Activated CD4-positive, alpha-beta memory T cell treated with anti-CD3 and anti-CD28 coated beads for 36 hours (primary cell): ENCODE results near the gene ATXN7L1. TPM values are rescaled to one million over a fixed set of nuclear protein-coding genes. Genes with fewer than 3 reads are reported as not detected.

ENCODE experiments used
- CTCF ChIA-PET: fragments of 350-600 bp; sonication (Branson Sonifier 250); formaldehyde crosslinking; loops from one replicate; lab custom pipeline; 2021; ENCODE audit warnings: antibody characterized with exemption, inconsistent platforms; lab: Charles Lee
- POLR2A ChIA-PET: fragments of 350-600 bp; sonication (Branson Sonifier 250); formaldehyde crosslinking; loops from one replicate; lab custom pipeline; 2021; ENCODE audit warnings: antibody characterized with exemption; lab: Charles Lee
- DNase-seq: peaks from one replicate; pipeline ENCODE4 v3.0.0-alpha.2; 2020
- H3K27ac Mint-ChIP-seq: one replicate; pipeline ENCODE4 v1.8.0; 2021; ENCODE audit warnings: mixed read lengths
- H3K27me3 Mint-ChIP-seq: one replicate; pipeline ENCODE4 v1.8.0; 2021; ENCODE audit warnings: mixed read lengths
- H3K36me3 Mint-ChIP-seq: one replicate; pipeline ENCODE4 v1.8.0; 2021; ENCODE audit warnings: mixed read lengths
- H3K4me1 Mint-ChIP-seq: one replicate; pipeline ENCODE4 v1.8.0; 2021; ENCODE audit warnings: low read depth, mixed read lengths
- H3K4me3 Mint-ChIP-seq: one replicate; pipeline ENCODE4 v1.8.0; 2021; ENCODE audit warnings: mild to moderate bottlenecking, mixed read lengths
- H3K9me3 Mint-ChIP-seq: one replicate; pipeline ENCODE4 v1.8.0; 2021; ENCODE audit warnings: mixed read lengths
- intact Hi-C: fragments of 100-400 bp; cut with micrococcal nuclease; formaldehyde crosslinking; loops from one replicate; pipeline ENCODE4 v1.15.1; 2023
- total RNA-seq, 2 experiments: library from RNA; stranded (reverse); gene quantifications; one replicate each; pipeline ENCODE4 v1.2.3, GENCODE V29; 2021

The ATXN7L1 gene
- total RNA-seq, 2 experiments from 2014 or later: 12.4 to 13.3 TPM

GRCh38 chr7:105831824-105832535 is 44.4 kb downstream of the ATXN7L1 start:
- Mint-ChIP-seq H3K4me1 (peaks cover 6% of the 10 kb centered on the region), H3K36me3 (no peaks in the 10 kb centered on the region), H3K27me3 (no peaks in the 10 kb centered on the region), H3K4me3 (no peak overlapping the region), H3K27ac (no peak overlapping the region), H3K9me3 (no peaks in the 10 kb centered on the region)
- no peak for DNase-seq
- CTCF ChIA-PET: interaction anchor here (0.9 to 1.8 kb wide), 2 partner anchors 66 to 71 kb away, joined by 3 to 6 read pairs; no protein-coding TSS in a partner anchor
- POLR2A ChIA-PET: no interaction called here
- intact Hi-C loops: no loop called here

GRCh38 chr7:105831302-105831620 is 45.1 kb downstream of the ATXN7L1 start:
- Mint-ChIP-seq H3K27ac (no peak overlapping the region), H3K9me3 (no peaks in the 10 kb centered on the region), H3K27me3 (no peaks in the 10 kb centered on the region), H3K36me3 (no peaks in the 10 kb centered on the region), H3K4me1 (peaks cover 6% of the 10 kb centered on the region), H3K4me3 (no peak overlapping the region)
- POLR2A ChIA-PET: no interaction called here
- CTCF ChIA-PET: interaction anchor here (0.9 to 1.8 kb wide), 2 partner anchors 65 to 71 kb away, joined by 3 to 6 read pairs; no protein-coding TSS in a partner anchor
- intact Hi-C loops: no loop called here
- no peak for DNase-seq

- ChIA-PET CTCF (interaction anchor here (0.9 to 1.8 kb wide), 3 partner anchors 47 to 70 kb away, joined by 3 to 6 read pairs (median 4); no protein-coding TSS in a partner anchor), POLR2A (no interaction called here)
- peaks cover 6% of the 10 kb centered on the region for H3K4me1 Mint-ChIP-seq
- H3K36me3 Mint-ChIP-seq: no peaks in the 10 kb centered on the region
- no peaks in the 10 kb centered on the region for H3K9me3 Mint-ChIP-seq
- DNase-seq: no peak
- H3K27me3 Mint-ChIP-seq: no peaks in the 10 kb centered on the region
- intact Hi-C loops: no loop called here
- no peak overlapping the region for H3K27ac Mint-ChIP-seq
- no peak overlapping the region for H3K4me3 Mint-ChIP-seq
Observed at GRCh38 chr7:105830405-105831301, 45.7 kb downstream of the ATXN7L1 start.

GRCh38 chr7:105829681-105830322 is 46.6 kb downstream of the ATXN7L1 start:
- intact Hi-C loops: no loop called here
- DNase-seq: no peak
- Mint-ChIP-seq H3K4me3 (no peak overlapping the region), H3K4me1 (peaks cover 6% of the 10 kb centered on the region), H3K27ac (no peak overlapping the region), H3K36me3 (no peaks in the 10 kb centered on the region), H3K9me3 (no peaks in the 10 kb centered on the region), H3K27me3 (no peaks in the 10 kb centered on the region)
- POLR2A ChIA-PET: no interaction called here
- CTCF ChIA-PET: interaction anchor here (1.0 to 1.8 kb wide), 2 partner anchors 48 to 64 kb away, joined by 4 to 6 read pairs; no protein-coding TSS in a partner anchor

DNA sequence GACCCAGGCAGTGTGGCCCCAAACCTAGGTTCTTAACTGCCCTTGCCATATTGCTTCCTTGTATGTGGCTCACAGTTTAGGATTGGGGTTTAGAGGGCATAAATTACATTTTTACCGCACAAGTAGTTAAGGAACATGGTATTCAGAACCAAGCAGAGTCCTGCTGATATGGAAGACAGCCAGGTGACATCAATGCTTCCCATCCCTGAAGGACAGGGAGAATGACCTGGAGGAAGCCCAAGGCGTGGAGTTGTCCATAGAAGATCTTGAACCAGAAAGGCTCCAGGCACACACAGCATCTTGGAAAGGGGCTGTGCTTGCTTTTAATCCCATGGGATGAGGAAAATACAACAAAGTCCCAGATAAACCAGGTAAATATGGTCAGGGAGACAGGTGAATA is 48.3 kb downstream of the ATXN7L1 start:
- no peak overlapping the region for H3K27ac Mint-ChIP-seq
- DNase-seq: no peak
- ChIA-PET POLR2A (no interaction called here), CTCF (interaction anchor here (1.0 kb wide), 2 partner anchors 61 to 171 kb away, joined by 3 to 4 read pairs; no protein-coding TSS in a partner anchor)
- peaks cover 17% of the 10 kb centered on the region for H3K4me1 Mint-ChIP-seq
- intact Hi-C loops: no loop called here
- no peaks in the 10 kb centered on the region for H3K27me3 Mint-ChIP-seq
- peaks cover 4% of the 10 kb centered on the region for H3K9me3 Mint-ChIP-seq
- H3K4me3 Mint-ChIP-seq: no peak overlapping the region
- no peaks in the 10 kb centered on the region for H3K36me3 Mint-ChIP-seq

DNA sequence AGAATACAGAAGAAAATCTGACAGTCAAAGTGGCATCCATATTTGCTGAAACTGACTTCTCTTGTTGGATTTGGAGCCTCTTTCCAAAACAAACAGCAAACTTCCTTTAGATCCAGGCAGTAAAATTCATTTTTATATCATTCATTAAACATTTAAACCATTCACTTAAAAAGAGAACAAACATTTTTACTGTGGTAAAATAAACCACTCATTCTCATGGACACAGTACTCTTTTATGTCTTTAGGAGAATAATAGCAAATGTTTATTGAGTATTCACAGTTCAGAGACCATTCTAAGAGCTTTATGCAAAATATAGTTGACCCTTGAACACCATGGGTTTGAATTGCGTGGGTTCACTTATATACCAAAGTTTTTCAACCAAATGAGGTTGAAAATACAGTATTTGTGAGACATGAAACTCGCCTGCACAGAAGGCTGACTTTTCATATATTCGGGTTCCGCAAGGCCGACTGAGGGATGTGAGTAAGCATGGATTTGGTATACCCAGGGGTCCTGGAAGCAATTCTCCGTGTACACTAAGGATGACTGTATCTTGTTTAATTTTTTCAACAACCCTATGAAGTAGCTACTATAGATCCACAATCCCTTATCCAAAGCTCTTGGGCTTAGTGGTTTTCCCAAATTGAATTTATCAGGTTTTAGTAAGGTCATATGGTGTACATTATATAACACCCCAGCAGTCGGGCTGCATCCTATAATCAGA is 49.1 kb downstream of the ATXN7L1 start:
- ChIA-PET CTCF (no interaction called here), POLR2A (no interaction called here)
- Mint-ChIP-seq H3K27me3 (no peaks in the 10 kb centered on the region), H3K36me3 (no peaks in the 10 kb centered on the region), H3K4me3 (no peak overlapping the region), H3K4me1 (peaks cover 25% of the 10 kb centered on the region), H3K9me3 (peaks cover 4% of the 10 kb centered on the region), H3K27ac (no peak overlapping the region)
- intact Hi-C loops: no loop called here
- no peak for DNase-seq

GRCh38 chr7:105826143-105826542 is 50.3 kb downstream of the ATXN7L1 start:
- Mint-ChIP-seq H3K27ac (no peak overlapping the region), H3K4me1 (peaks cover 36% of the 10 kb centered on the region), H3K36me3 (no peaks in the 10 kb centered on the region), H3K4me3 (no peak overlapping the region), H3K9me3 (peaks cover 4% of the 10 kb centered on the region), H3K27me3 (no peaks in the 10 kb centered on the region)
- ChIA-PET POLR2A (no interaction called here), CTCF (interaction anchor here (1.3 kb wide), 1 partner anchor 170 kb away, joined by 3 read pairs; no protein-coding TSS in a partner anchor)
- intact Hi-C loops: no loop called here
- DNase-seq: no peak

- H3K27me3 Mint-ChIP-seq: no peaks in the 10 kb centered on the region
- peaks cover 4% of the 10 kb centered on the region for H3K9me3 Mint-ChIP-seq
- H3K36me3 Mint-ChIP-seq: no peaks in the 10 kb centered on the region
- CTCF ChIA-PET: interaction anchor here (1.3 kb wide), 1 partner anchor 169 kb away, joined by 3 read pairs; no protein-coding TSS in a partner anchor
- peaks cover 33% of the 10 kb centered on the region for H3K4me1 Mint-ChIP-seq
- H3K27ac Mint-ChIP-seq: no peak overlapping the region
- no peak for DNase-seq
- intact Hi-C loops: no loop called here
- no peak overlapping the region for H3K4me3 Mint-ChIP-seq
- POLR2A ChIA-PET: no interaction called here
Observed at GRCh38 chr7:105825371-105825770, 51.0 kb downstream of the ATXN7L1 start.

DNA sequence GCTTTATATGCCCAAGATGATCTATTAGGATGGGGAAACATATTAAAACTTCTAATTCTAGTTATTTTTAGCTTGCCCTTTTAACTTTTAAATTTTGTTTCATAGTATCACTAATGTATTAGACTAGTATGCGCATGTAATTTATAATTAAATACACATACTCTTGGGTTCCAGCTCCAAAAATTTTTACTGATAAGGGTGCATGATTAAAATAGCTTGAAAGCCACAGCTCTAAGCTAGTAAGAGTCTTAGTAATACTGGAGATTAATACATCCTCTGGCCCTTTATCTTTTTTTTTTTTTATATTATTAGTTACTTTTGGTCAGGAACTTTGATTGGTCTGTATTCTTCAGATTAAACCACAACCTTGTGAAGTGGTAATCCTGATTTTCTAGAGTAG is 53.6 kb downstream of the ATXN7L1 start:
- intact Hi-C loops: no loop called here
- no peaks in the 10 kb centered on the region for H3K27me3 Mint-ChIP-seq
- no peak overlapping the region for H3K4me3 Mint-ChIP-seq
- ChIA-PET POLR2A (interaction anchor here (1.2 kb wide), 1 partner anchor 20 kb away, joined by 3 read pairs; no protein-coding TSS in a partner anchor), CTCF (interaction anchor here (1.1 kb wide), 1 partner anchor 12 kb away, joined by 4 read pairs; no protein-coding TSS in a partner anchor)
- H3K4me1 Mint-ChIP-seq: peaks cover 30% of the 10 kb centered on the region
- no peak for DNase-seq
- no peak overlapping the region for H3K27ac Mint-ChIP-seq
- peaks cover 4% of the 10 kb centered on the region for H3K9me3 Mint-ChIP-seq
- no peaks in the 10 kb centered on the region for H3K36me3 Mint-ChIP-seq

GRCh38 chr7:105821527-105821926 is 54.9 kb downstream of the ATXN7L1 start:
- ChIA-PET POLR2A (interaction anchor here (1.2 kb wide), 1 partner anchor 22 kb away, joined by 3 read pairs; no protein-coding TSS in a partner anchor), CTCF (interaction anchor here (0.6 to 1.1 kb wide), 3 partner anchors 10 to 188 kb away, joined by 3 to 4 read pairs (median 3); no protein-coding TSS in a partner anchor)
- Mint-ChIP-seq H3K36me3 (no peaks in the 10 kb centered on the region), H3K27me3 (no peaks in the 10 kb centered on the region), H3K4me1 (peaks cover 30% of the 10 kb centered on the region), H3K9me3 (peaks cover 4% of the 10 kb centered on the region), H3K27ac (no peak overlapping the region), H3K4me3 (no peak overlapping the region)
- intact Hi-C loops: no loop called here
- DNase-seq: no peak

GRCh38 chr7:105820363-105821066 is 55.9 kb downstream of the ATXN7L1 start:
- DNase-seq: no peak
- intact Hi-C loops: no loop called here
- CTCF ChIA-PET: no interaction called here
- Mint-ChIP-seq H3K27ac (no peak overlapping the region), H3K9me3 (peaks cover 4% of the 10 kb centered on the region), H3K4me1 (peaks cover 30% of the 10 kb centered on the region), H3K4me3 (no peak overlapping the region), H3K36me3 (no peaks in the 10 kb centered on the region), H3K27me3 (no peaks in the 10 kb centered on the region)
- POLR2A ChIA-PET: no interaction called here
